Stimulated activated CD8-positive, alpha-beta memory T cell treated with anti-CD3 and anti-CD28 coated beads, Interleukin-7, amount 100 ng/mL, for 24 hours (primary cell): ENCODE measurements around the gene GPSM1.

Experiments used
- DNase-seq: peaks from one replicate; pipeline ENCODE4 v3.0.0-alpha.2; 2020; ENCODE audit warnings: low read depth

The GPSM1 gene

GRCh38 chr9:136377341-136378169, 50.2 kb downstream of the GPSM1 start:
- no peak for DNase-seq

- no peak for DNase-seq
Measured at GRCh38 chr9:136378170-136379002, 51.0 kb downstream of the GPSM1 start.

DNA sequence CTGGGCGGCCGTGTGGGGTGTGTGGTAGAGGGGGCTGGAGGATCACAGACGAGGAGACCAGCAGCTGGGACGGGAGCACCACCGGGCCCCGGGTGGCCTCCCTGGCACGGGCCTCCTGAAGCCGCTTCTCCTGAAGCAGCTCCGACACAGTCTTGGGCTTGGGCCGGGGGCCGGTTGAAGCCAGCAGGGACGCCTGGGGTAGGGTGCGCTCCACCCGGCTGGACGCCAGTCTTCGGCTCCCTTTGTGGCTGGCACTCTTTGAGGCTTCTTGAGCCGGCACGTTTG, 51.6 kb downstream of the GPSM1 start:
- DNase-seq, result no peak

GRCh38 chr9:136379401-136379800, 52.1 kb downstream of the GPSM1 start:
- no peak for DNase-seq

DNA sequence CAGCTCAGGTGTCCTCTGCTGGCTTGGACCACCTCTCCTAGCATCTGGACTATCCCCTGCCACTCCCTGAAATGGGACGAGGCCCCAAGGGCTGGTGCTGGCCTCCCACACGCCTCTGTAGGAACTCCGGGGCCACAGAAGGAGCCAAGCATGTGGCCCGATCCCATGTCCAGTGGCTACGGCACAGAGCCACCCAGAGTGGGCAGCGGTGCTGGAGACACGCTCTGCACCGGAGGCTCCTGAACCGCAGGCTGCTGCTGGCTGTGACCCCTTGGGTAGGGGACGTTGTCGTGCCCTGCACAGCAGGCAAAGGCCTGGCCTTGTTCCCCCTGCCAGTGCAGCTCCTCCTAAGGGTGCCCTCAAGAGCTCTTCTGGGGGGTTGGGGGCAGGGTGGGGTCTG, 52.6 kb downstream of the GPSM1 start:
- no peak for DNase-seq

- no peak for DNase-seq
Measured at GRCh38 chr9:136380381-136380780, 53.0 kb downstream of the GPSM1 start.

GRCh38 chr9:136381311-136381710, 54.0 kb downstream of the GPSM1 start:
- no peak for DNase-seq

- no peak for DNase-seq
Measured at GRCh38 chr9:136381966-136382513, 54.7 kb downstream of the GPSM1 start.

GRCh38 chr9:136383436-136383835, 56.1 kb downstream of the GPSM1 start:
- no peak for DNase-seq

DNA sequence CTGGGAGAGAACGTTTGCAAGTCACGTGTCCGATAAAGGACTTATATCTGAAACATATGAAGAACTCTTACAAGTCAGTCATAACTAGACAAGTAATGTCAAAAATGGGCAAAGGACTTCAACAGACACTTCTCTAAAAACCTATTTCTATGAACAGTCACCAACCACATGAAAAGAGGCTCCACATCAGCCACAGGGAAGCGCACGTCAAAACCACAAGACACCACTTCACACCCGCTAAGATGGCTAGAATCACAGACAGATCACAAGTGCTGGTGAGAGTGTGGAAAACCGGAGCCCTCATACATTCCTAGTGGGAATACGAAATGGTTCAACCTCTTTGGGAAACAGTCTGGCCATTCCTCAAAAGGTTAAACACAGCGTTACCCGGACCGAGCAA, 57.7 kb downstream of the GPSM1 start:
- DNase-seq, result no peak

DNA sequence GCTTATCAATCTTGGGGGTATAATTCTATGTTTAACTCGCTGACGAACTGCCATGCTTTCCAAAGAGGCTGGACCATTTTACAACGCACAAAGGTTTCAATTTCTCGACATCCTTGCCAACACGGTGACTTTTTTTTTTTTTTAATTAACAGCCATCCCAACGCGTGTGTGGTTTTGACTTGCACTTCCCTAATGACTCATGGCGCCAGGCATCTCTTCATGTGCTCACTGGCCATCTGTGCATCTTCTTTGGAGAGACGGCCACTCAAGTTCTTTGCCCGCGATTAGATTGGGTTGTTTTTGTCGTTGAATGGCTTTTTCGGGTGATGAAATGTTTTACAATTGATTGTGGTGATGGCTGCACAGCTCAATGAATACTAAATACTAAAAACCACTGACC, 58.7 kb downstream of the GPSM1 start:
- no peak for DNase-seq

DNA sequence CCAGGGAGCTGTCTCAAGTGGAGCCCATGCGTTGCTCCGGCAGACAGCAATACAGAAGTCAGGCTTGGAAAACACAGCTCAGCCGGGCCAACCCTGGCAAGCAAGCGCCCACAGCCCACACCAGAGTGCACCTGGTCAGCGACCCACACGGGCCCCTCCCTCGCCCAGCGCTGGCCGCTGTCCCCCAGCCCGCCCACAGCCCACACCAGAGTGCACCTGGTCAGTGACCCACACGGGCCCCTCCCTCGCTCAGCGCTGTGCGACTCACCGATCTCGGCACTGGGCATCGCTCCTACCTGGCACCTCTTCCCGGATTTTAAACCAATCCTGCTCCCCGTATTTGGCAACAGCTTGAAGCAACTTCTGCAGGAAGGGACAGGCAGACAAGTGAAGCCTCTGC, 59.9 kb downstream of the GPSM1 start:
- no peak for DNase-seq

GRCh38 chr9:136389396-136389795, 62.1 kb downstream of the GPSM1 start:
- DNase-seq, result no peak

DNA sequence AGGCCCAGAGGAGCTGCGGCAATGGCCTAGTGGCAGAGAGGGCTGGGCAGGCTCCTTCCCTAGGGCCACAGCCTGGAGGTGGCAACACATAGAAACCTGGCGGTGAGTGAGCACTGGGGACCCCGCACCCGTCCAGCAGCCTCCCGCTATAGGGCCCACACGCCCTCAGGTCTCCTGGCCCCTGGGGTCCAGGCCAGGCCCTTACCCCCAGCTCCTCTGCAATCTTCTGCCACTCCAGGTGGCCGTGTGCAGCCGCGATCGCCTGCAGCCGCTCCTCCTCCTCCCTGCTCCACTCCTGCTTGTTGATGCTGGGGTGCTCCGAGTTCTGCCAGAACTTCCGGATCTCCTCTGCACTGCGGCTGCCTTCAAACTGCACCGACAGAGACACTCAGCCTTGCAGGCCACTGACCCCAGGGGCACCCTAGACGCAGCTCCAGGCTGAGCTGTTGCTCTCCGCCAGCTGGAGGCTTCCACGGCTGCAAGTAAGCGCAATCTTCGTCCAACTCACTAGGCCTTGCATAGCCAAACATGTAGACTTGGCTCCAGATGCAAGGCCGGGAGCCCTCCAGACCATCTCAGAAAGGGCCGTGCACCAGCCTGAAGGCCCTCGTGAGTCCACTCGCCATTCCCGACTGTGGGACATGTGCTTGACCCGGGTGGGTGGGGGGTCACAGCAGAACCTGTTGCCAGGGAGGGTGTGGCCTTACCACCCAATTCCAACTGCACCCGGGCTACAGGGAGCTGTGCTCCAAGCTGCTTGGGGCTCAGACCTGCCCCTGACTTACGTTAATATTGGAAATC, 64.6 kb downstream of the GPSM1 start:
- DNase-seq, result no peak

DNA sequence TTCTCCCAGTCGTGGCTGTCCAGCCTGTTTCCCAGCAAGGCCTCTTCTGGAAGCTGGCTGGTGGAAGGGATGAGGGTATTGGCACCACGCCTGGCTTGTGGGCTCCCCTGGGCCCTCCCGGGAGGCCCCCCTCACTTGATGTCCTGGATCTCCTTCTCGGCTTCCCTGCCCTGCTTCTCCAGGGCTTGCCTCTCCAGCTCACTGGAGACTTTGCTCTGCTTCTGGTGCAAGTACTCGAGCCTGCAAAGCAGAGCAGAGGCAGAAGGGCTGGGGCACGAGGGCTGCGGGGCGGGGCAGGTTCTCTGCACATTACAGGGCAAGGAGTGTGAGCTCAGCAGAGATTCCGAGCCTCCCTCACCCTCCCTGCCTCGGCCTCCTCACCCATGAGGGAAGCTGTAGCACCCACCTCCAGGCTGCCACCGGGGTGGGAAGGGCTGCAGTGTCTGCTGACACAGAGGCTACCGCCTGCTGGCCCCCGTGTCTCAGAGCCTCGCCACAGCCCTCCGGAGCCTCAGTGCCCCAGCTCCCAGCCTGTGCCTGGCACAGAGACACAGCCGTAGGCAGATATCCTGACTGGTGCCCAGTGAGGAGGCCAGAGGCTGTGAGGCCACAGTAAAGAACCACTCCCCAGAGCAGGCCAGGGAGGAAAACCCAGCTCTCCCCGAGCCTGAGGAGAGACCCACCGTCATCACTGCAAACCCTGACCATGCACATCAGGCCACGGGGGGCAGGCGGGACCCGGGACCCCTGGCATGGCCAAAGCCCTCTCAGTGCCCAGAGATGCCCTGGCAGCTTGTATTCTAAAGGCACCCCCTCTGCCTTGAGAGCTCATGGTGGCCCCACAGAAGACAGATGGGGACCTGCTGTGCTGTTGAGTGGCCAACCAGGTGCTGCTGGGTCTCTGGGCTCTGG, 65.5 kb downstream of the GPSM1 start:
- no peak for DNase-seq

DNA sequence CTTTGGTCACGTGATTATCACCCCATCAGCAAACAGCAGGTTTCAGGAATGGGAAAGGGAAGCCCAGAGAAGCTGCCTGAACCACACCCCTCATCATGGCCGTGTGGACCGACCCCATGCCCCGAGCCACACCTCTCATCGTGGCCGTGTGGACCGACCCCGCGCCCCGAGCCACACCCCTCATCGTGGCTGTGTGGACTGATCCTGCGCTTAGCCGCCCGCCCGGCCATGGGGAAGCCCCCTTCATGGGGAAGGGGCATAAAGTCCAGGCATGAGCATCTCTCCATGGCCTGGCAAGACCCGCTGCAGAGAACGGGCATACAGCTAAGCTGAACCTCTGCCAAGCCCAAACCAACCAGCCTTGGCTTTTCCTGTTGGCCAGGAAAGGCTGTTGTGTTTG, 66.2 kb downstream of the GPSM1 start:
- DNase-seq, result no peak

DNA sequence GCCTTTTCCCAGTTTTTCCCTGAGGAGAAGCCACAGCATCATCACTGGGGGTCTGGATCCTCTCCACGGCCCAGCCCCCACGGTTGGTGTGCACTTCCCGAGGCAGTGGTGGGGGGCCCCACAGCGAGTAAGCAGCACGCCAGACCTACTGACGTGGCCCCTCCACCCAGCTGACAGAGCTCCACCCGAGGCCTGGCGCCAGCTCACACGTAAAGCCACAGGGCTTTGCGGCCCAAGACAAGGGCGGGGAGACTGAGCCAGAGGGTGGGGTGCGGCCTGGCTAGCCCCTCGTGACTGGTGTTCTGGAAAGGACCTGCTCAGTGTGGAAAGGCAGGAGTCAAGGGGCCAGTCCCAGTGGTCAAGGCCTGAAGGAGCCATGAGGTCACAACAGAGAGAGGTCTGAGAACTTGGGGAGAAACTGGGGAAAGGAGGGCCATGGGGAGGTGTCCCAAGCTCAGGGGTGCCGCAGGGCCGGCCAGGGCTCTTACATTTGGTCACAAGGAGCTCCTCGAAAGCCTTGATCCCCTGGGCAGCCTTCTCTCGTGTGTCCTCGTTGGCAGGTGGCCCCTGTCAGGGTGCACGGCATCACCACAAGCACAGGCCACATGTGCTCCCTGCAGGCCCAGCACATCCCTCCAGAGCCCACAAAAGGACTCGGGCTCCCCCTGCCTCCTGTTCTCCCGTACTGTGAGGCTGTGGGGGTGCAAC, 67.1 kb downstream of the GPSM1 start:
- no peak for DNase-seq

DNA sequence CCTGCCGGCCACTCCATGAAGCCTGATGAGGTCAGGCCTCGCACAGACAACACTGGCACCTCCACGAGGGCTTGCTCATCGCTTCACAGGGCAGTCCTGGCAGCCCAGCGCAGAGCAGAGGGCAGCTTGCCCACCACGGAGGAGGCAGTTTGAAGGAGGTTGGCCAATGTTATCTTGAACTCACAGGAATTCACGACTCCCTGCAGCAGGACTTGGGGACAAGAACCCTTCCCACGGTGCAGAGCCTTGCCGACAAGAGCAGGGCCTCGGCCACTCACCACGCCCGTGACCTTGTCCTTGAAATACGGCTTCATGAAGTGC, 67.6 kb downstream of the GPSM1 start:
- no peak for DNase-seq

DNA sequence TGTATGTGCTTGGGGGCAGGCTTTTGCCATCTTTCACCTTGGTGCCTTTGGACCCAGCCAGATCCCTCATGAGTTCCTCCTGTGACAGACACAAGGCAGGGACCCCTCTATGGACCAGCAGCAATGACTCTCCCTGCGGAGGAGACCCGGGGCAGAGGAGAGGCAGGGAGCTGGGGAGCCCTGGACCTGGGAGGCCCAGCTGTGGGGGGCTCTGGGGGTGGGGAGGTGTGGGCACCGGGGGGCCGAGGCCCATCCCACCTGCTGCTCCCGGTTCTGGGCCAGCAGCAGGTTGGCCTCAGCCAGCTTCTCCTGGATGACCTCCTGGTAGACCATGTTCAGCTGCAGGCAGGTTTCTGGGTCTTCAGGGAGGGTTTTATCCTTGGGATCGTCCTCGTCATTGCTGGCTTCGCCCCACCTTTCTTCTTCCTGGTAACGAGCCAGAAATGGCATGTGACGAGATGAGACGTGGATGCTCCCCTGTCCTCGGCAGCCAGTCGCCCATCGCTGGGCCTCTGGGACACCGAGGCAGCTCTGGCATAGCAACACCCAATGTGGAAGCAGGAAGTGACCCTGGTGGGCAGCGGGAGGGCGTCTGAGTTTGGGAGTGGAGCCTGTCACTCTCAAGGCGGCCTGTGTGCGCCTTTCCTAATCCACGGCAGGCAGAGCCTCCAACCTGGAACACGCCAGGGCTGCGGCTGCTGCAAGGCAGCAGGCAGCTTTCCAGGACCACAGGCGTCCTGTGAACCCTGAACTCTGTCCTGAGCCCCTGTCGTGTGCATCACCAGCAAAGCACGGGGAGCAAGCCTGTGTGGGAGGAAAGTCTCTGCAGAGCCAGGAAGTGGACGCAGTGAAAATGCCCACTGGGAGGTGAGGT, 68.2 kb downstream of the GPSM1 start:
- DNase-seq, result no peak

DNA sequence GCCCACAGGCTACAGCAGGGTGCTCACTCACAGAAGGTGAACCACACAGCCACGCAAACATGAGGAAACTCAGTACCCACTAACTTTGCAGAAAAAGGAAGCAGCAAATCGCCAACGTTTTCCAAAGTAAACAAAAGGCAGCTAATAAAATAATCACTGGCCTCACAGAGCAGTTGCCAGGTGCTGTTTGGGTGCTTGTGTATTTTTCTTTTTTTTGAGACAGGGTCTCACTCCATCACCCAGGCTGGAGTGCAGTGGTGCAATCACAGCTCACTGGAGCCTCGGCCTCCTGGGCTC, 68.8 kb downstream of the GPSM1 start:
- DNase-seq, result no peak
